Panc1 (cell line): ENCODE data around the gene CNN2. TPM values are rescaled to one million over a fixed set of nuclear protein-coding genes. Genes with fewer than 3 reads are reported as not detected.

Source experiments
- ATAC-seq: fragments of 200-7000 bp; cut with Tn5 transposase; 2 replicates; pipeline ENCODE4 v1.9.1; 2020; ENCODE audit warnings: mild to moderate bottlenecking, moderate library complexity
- BruUV-seq: library from RNA; stranded (reverse); fragments of 400-500 nt; replicated peaks from 2 replicates; lab custom pipeline; 2021; lab: Mats Ljungman, UMichigan
- CTCF ChIA-PET: fragments of 300-600 bp; sonication (Branson Sonifier 250); formaldehyde crosslinking; loops from one replicate; lab custom pipeline; 2022; ENCODE audit warnings: antibody characterized with exemption; lab: Charles Lee
- POLR2A ChIA-PET: fragments of 300-600 bp; sonication (Branson Sonifier 250); formaldehyde crosslinking; loops from one replicate; lab custom pipeline; 2022; ENCODE audit warnings: antibody characterized with exemption; lab: Charles Lee
- DNase-seq: peaks from one replicate; pipeline ENCODE4 v3.0.0-alpha.2; 2010; ENCODE audit warnings: low read depth, low spot score
- H3K27ac ChIP-seq: 2 replicates; pipeline ENCODE4 v1.5.1; 2011; ENCODE audit warnings: mild to moderate bottlenecking, low read length, inconsistent platforms
- H3K27me3 ChIP-seq: fragments of 200-500 bp; sonication (Bioruptor generic); 2 replicates; pipeline ENCODE4 v1.6.0; 2014; ENCODE audit warnings: low read length, inconsistent platforms; ENCODE audit not compliant: control insufficient read depth, insufficient read depth
- H3K36me3 ChIP-seq: fragments of 200-500 bp; sonication (Bioruptor generic); 2 replicates; pipeline ENCODE4 v1.5.1; 2014; ENCODE audit warnings: inconsistent platforms, mild to moderate bottlenecking, low read length, moderate library complexity; ENCODE audit not compliant: control insufficient read depth, insufficient read depth
- H3K4me1 ChIP-seq: 2 replicates; pipeline ENCODE4 v1.5.1; 2011; ENCODE audit warnings: inconsistent platforms, mild to moderate bottlenecking, low read length, moderate library complexity; ENCODE audit not compliant: control insufficient read depth, insufficient read depth
- H3K4me3 ChIP-seq, 2 experiments: 2 replicates each; pipeline ENCODE4 v1.5.1; 2011 to 2012; ENCODE audit warnings: low read depth in 2 of 2, low read length in 2 of 2, mild to moderate bottlenecking in 2 of 2, inconsistent platforms in 1 of 2, moderate library complexity in 1 of 2
- H3K9me3 ChIP-seq: fragments of 200-500 bp; sonication (Bioruptor generic); 2 replicates; pipeline ENCODE4 v1.5.1; 2014; ENCODE audit warnings: low read depth, mild to moderate bottlenecking, inconsistent platforms, low read length, moderate library complexity; ENCODE audit not compliant: control insufficient read depth, insufficient read depth
- POLR2AphosphoS5 ChIP-seq: IDR thresholded peaks from 2 replicates; pipeline ENCODE4 v1.6.1; 2012; ENCODE audit warnings: mild to moderate bottlenecking, low read depth, low read length, moderate library complexity
- SIN3A ChIP-seq: IDR thresholded peaks from 2 replicates; pipeline ENCODE4 v1.6.1; 2012; ENCODE audit warnings: low read depth, mild to moderate bottlenecking, low read length, moderate library complexity, borderline replicate concordance; ENCODE audit not compliant: insufficient read depth
- TCF7L2 ChIP-seq: IDR thresholded peaks from 2 replicates; pipeline ENCODE4 v1.6.1; 2011; ENCODE audit warnings: mild to moderate bottlenecking, low read depth, low read length, inconsistent platforms
- in situ Hi-C: cut with HindIII; loops from 2 replicates; pipeline ENCODE4 v1.10.0; 2016; ENCODE audit warnings: low sequenced_read_pairs, low pct_unique_long_range_greater_than_20kb
- intact Hi-C: fragments of 100-400 bp; cut with micrococcal nuclease; formaldehyde crosslinking; loops from one replicate; pipeline ENCODE4 v1.10.0; 2022; ENCODE audit not compliant: unreplicated experiment
- total RNA-seq: library from RNA; stranded (reverse); gene quantifications from one replicate; pipeline ENCODE4 v1.2.1, GENCODE V29; 2021; ENCODE audit not compliant: unreplicated experiment
- TF ChIP-seq, protein P1 (sequence below), 2 experiments: IDR thresholded peaks; 2 replicates each; pipeline ENCODE4 v1.6.1; 2011 to 2012; ENCODE audit warnings: low read depth in 2 of 2, control low read depth in 1 of 2, low read length in 1 of 2, mild to moderate bottlenecking in 1 of 2, moderate library complexity in 1 of 2; ENCODE audit not compliant: insufficient read depth in 1 of 2
- TF ChIP-seq, protein P2 (sequence below): fragments of 450-650 bp; IDR thresholded peaks from 2 replicates; pipeline ENCODE4 v1.5.1; 2017; ENCODE audit warnings: mild to moderate bottlenecking

The CNN2 gene
- total RNA-seq, 1 experiment from 2014 or later: 203 TPM

DNA sequence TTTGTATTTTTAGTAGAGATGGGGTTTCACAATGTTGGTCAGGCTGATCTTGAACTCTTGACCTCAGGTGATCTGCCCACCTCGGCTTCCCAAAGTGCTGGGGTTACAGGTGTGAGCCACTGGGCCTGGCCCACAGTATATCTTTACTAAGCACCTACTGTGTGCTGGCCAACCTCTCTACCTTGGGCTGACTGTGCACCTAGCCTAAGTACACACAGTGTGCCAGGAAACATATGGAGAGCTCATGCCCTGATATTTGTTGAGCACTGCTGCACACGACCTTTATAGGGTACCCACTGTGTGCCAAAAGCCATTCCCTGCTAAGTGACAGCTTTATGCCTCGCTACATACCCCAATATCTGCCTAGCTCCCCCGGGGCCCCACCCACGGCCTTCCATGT, 34.3 kb downstream of the CNN2 start:
- in situ Hi-C loops: no loop called here
- H3K4me3 ChIP-seq: no peak overlapping the region
- no peaks in the 10 kb centered on the region for H3K36me3 ChIP-seq
- H3K27ac ChIP-seq: no peak overlapping the region
- no peaks in the 10 kb centered on the region for H3K27me3 ChIP-seq
- intact Hi-C loops: no loop called here
- H3K9me3 ChIP-seq: no peaks in the 10 kb centered on the region
- DNase-seq (no peak), ATAC-seq (no peak)
- BruUV-seq: no TSS peak
- TF ChIP-seq, protein P1, sequence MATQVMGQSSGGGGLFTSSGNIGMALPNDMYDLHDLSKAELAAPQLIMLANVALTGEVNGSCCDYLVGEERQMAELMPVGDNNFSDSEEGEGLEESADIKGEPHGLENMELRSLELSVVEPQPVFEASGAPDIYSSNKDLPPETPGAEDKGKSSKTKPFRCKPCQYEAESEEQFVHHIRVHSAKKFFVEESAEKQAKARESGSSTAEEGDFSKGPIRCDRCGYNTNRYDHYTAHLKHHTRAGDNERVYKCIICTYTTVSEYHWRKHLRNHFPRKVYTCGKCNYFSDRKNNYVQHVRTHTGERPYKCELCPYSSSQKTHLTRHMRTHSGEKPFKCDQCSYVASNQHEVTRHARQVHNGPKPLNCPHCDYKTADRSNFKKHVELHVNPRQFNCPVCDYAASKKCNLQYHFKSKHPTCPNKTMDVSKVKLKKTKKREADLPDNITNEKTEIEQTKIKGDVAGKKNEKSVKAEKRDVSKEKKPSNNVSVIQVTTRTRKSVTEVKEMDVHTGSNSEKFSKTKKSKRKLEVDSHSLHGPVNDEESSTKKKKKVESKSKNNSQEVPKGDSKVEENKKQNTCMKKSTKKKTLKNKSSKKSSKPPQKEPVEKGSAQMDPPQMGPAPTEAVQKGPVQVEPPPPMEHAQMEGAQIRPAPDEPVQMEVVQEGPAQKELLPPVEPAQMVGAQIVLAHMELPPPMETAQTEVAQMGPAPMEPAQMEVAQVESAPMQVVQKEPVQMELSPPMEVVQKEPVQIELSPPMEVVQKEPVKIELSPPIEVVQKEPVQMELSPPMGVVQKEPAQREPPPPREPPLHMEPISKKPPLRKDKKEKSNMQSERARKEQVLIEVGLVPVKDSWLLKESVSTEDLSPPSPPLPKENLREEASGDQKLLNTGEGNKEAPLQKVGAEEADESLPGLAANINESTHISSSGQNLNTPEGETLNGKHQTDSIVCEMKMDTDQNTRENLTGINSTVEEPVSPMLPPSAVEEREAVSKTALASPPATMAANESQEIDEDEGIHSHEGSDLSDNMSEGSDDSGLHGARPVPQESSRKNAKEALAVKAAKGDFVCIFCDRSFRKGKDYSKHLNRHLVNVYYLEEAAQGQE (IDR thresholded peaks at IDR 0.05; ENCODE audit: insufficient read depth in 1 of 2, low read depth in 2 of 2, low read length in 1 of 2): no peak
- TF ChIP-seq POLR2AphosphoS5 (no peak), TCF7L2 (no peak), SIN3A (no peak)
- TF ChIP-seq, protein P2, sequence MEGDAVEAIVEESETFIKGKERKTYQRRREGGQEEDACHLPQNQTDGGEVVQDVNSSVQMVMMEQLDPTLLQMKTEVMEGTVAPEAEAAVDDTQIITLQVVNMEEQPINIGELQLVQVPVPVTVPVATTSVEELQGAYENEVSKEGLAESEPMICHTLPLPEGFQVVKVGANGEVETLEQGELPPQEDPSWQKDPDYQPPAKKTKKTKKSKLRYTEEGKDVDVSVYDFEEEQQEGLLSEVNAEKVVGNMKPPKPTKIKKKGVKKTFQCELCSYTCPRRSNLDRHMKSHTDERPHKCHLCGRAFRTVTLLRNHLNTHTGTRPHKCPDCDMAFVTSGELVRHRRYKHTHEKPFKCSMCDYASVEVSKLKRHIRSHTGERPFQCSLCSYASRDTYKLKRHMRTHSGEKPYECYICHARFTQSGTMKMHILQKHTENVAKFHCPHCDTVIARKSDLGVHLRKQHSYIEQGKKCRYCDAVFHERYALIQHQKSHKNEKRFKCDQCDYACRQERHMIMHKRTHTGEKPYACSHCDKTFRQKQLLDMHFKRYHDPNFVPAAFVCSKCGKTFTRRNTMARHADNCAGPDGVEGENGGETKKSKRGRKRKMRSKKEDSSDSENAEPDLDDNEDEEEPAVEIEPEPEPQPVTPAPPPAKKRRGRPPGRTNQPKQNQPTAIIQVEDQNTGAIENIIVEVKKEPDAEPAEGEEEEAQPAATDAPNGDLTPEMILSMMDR: no peak
- POLR2A ChIA-PET: no interaction called here
- CTCF ChIA-PET: interaction anchor here (0.6 to 0.7 kb wide), 2 partner anchors 17 to 64 kb away, joined by 4 to 6 read pairs; no protein-coding TSS in a partner anchor
- H3K4me1 ChIP-seq: peaks cover 6% of the 10 kb centered on the region

DNA sequence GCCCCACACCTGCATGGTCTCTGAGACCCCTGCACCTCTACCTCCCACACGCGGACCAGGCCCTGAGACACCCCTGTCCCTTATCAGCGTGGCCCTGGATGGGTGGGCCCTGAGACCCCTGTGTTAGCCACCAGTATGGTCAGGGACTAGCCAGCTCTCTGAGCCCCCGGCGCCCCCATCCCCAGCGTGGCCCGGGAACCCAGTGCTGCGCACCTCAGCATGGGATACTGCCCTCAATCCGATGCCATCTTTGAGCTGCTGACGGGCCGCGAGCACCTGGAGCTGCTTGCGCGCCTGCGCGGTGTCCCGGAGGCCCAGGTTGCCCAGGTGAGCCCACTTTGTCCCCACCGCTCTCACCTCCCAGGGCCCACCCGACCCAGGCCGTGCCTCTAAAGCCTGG, 35.6 kb downstream of the CNN2 start:
- H3K27ac ChIP-seq: no peak overlapping the region
- H3K4me1 ChIP-seq: peaks cover 17% of the 10 kb centered on the region
- intact Hi-C loops (no loop called here), in situ Hi-C loops (no loop called here)
- H3K36me3 ChIP-seq: no peaks in the 10 kb centered on the region
- H3K4me3 ChIP-seq: no peak overlapping the region
- no peaks in the 10 kb centered on the region for H3K9me3 ChIP-seq
- POLR2A ChIA-PET: no interaction called here
- no TSS peak for BruUV-seq
- CTCF ChIA-PET: no interaction called here
- TF ChIP-seq SIN3A (no peak), TCF7L2 (no peak), POLR2AphosphoS5 (no peak)
- TF ChIP-seq, protein P2: no peak
- TF ChIP-seq, protein P1 (IDR thresholded peaks at IDR 0.05; ENCODE audit: insufficient read depth in 1 of 2, low read depth in 2 of 2, low read length in 1 of 2): no peak
- no peaks in the 10 kb centered on the region for H3K27me3 ChIP-seq
- ATAC-seq (no peak), DNase-seq (no peak)
